Type B pancreatic cell (in vitro differentiated cells): ENCODE measurements around the gene CCDC102A. TPM values are rescaled to one million over a fixed set of nuclear protein-coding genes. Genes with fewer than 3 reads are reported as not detected.

ENCODE experiments used
- DNase-seq: peaks from one replicate; pipeline ENCODE4 v3.0.0; 2021; ENCODE audit warnings: mixed read lengths; ENCODE audit not compliant: unreplicated experiment; ENCODE audit errors: extremely low spot score
- H3K27ac Mint-ChIP-seq: 2 replicates; pipeline ENCODE4 v1.8.0; 2021; ENCODE audit warnings: mild to moderate bottlenecking, mixed read lengths
- H3K27me3 Mint-ChIP-seq: 2 replicates; pipeline ENCODE4 v1.8.0; 2021; ENCODE audit warnings: mixed read lengths
- H3K36me3 Mint-ChIP-seq: 2 replicates; pipeline ENCODE4 v1.8.0; 2021; ENCODE audit warnings: mixed read lengths
- H3K4me1 Mint-ChIP-seq: one replicate; pipeline ENCODE4 v1.8.0; 2021; ENCODE audit warnings: mixed read lengths; ENCODE audit not compliant: unreplicated experiment
- H3K4me3 Mint-ChIP-seq: 2 replicates; pipeline ENCODE4 v1.8.0; 2021; ENCODE audit warnings: mild to moderate bottlenecking, mixed read lengths
- H3K9me3 Mint-ChIP-seq: 2 replicates; pipeline ENCODE4 v1.8.0; 2021; ENCODE audit warnings: mixed read lengths
- total RNA-seq: library from RNA; stranded (reverse); gene quantifications from 2 replicates; pipeline ENCODE4 v1.2.1, GENCODE V29; 2021; ENCODE audit warnings: low replicate concordance
- TF ChIP-seq, protein P1 (sequence below): fragments of 200-600 bp; sonication (generic); conservative IDR thresholded peaks from 2 replicates; pipeline ENCODE4 v1.5.0; 2021; ENCODE audit warnings: antibody characterized with exemption, mild to moderate bottlenecking

CCDC102A gene
- total RNA-seq, 1 donor from 2014 or later = 14.4 TPM

DNA sequence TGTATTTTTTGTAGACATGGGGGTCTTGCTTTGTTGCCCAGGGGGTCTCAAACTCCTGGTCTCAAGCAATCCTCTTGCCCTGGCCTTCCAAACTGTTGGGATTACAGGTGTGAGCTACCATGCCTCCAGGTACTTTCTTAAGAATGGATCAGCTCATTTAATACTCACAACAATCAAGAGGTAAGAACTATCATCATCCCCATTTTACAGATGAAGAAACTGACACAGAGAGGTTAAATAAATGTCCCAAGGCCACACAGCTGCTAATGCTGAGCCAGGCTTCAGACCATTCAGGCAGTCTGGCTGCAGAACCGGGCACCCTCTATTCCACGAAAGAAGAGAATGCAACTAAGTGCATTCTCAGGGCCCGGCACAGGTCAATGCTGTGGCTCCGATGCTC is 22.0 kb downstream of the CCDC102A start:
- Mint-ChIP-seq H3K4me3 (no peak overlapping the region), H3K36me3 (peaks cover 11% of the 10 kb centered on the region), H3K27ac (no peak overlapping the region), H3K4me1 (peaks cover 34% of the 10 kb centered on the region), H3K9me3 (no peaks in the 10 kb centered on the region), H3K27me3 (no peaks in the 10 kb centered on the region)
- DNase-seq = no peak
- TF ChIP-seq, protein P1, sequence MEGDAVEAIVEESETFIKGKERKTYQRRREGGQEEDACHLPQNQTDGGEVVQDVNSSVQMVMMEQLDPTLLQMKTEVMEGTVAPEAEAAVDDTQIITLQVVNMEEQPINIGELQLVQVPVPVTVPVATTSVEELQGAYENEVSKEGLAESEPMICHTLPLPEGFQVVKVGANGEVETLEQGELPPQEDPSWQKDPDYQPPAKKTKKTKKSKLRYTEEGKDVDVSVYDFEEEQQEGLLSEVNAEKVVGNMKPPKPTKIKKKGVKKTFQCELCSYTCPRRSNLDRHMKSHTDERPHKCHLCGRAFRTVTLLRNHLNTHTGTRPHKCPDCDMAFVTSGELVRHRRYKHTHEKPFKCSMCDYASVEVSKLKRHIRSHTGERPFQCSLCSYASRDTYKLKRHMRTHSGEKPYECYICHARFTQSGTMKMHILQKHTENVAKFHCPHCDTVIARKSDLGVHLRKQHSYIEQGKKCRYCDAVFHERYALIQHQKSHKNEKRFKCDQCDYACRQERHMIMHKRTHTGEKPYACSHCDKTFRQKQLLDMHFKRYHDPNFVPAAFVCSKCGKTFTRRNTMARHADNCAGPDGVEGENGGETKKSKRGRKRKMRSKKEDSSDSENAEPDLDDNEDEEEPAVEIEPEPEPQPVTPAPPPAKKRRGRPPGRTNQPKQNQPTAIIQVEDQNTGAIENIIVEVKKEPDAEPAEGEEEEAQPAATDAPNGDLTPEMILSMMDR = no peak

DNA sequence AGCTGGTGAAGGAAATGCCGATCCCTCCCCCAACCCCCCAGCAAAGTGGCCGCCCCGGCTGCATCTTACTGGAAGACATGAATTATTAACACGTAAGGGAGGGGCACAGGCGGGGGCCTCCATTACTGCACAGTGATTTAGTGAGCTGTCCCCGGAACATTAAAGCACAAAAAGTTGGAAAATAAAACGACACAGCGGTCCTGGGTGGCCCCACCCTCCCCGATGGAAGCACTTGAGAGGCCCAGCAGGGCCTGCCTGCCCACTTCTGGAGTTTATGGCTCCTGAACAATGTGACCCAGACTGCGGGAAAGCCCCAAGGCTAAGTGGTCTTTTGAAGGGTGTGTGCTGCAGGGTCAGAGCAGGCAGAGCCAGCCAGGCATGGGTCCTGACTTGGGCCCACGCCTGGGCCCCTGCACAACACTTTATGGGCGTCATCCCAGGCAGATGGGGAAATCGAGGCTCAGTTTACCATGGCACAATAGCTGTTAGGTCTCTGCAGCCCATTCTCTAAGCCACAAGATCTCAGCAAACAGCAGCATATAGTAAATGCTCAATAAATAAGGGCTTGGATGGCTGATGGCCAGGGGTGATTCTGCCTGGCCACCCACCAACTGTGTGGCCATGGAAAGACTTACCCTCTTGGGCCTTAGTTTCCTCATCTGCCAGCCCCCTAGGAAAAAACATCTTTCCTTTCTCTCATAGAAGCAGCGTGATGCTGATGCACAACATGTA is 22.8 kb downstream of the CCDC102A start:
- Mint-ChIP-seq H3K27ac (peak overlapping the region; percentile 80), H3K36me3 (peaks cover 8% of the 10 kb centered on the region), H3K4me3 (peak overlapping the region; percentile 65), H3K9me3 (no peaks in the 10 kb centered on the region), H3K4me1 (peaks cover 39% of the 10 kb centered on the region), H3K27me3 (no peaks in the 10 kb centered on the region)
- TF ChIP-seq, protein P1 = no peak
- DNase-seq = no peak

DNA sequence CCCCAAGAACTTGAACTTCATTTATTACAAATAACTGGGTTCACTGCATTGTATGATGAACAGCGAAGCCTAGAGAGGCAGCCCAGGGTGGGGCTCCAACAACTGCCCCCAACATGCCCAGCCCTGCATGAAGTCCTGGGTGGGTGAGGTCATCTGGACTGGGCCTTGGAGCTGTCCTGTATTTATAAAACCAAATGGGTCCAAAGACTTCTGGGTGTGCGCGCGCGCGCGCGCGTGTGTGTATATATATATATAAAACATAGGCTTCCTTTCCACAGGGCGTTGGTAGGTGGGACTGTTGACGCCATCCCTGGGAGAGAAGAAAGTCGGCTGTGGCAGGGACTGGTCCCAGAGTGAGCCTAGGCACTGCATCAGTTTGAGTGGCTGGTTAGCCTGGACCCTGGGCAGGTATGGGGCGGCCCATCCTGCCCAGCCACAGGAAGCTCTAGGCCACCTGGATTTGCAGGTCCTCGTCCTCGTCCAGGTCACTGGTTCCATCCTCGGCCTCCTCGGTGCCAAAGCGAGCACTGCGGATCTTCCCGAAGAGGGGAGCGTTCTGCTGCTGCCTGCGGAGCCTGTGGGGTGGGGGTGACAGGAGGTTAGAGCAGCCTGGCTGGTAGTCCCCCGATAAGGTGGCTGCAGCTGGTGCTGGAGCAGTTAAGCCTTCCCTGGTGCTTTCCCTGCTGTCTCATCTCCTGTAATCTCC is 23.9 kb downstream of the CCDC102A start:
- DNase-seq = no peak
- Mint-ChIP-seq H3K27ac (peak overlapping the region; percentile 80), H3K4me1 (peaks cover 47% of the 10 kb centered on the region)

DNA sequence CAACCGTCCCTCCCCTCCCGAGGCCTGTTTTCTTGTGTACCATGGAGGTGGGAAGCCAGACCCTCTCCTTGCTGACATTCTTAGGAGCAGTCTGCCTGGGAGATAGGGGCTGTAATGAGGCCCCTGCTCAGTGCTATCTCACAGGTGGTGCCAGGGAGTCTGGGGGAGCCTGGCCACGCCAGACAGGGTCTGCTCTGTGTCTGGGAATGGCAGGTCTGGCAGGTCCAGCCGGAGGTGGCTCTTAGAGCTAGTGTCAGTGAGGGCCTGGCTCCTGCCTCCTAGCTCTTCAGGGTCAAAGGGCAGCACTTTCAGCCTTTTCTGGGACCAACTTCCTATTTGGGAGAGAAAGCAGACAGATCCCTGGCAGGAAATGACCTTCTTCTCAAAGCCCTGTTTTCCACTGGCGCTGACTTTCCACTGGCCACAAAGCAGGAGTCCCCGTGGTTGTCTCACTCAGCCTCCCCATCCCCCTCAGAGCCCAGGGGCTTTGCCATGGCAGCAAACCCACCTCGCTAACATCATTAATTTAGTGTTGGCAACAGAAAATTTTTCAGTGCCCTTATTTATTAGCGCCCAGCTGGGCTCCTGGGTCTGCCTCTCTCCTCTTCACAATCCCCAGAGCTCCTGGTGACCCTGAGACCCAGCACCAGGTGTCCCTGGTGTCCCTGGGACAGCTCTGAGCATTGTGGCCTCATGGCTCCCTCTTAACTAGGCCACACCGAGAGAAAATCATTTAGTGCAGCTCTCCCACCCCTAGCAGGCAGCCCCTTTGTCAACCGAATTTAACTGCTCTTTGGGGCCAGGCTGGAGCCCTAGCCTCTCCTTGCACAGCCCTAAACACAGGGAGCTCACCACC is 26.1 kb downstream of the CCDC102A start:
- H3K36me3 Mint-ChIP-seq = peaks cover under 1% of the 10 kb centered on the region
- TF ChIP-seq, protein P1 = no peak
- no peaks in the 10 kb centered on the region for H3K27me3 Mint-ChIP-seq
- H3K27ac Mint-ChIP-seq = no peak overlapping the region
- peaks cover 53% of the 10 kb centered on the region for H3K4me1 Mint-ChIP-seq
- H3K4me3 Mint-ChIP-seq = no peak overlapping the region
- no peaks in the 10 kb centered on the region for H3K9me3 Mint-ChIP-seq
- no peak for DNase-seq

More for the DNA sequence above, 23.9 kb downstream of the CCDC102A start:
- H3K4me3 Mint-ChIP-seq = no peak overlapping the region
- peaks cover 8% of the 10 kb centered on the region for H3K36me3 Mint-ChIP-seq
- no peaks in the 10 kb centered on the region for H3K9me3 Mint-ChIP-seq
- TF ChIP-seq, protein P1 = no peak
- no peaks in the 10 kb centered on the region for H3K27me3 Mint-ChIP-seq

DNA sequence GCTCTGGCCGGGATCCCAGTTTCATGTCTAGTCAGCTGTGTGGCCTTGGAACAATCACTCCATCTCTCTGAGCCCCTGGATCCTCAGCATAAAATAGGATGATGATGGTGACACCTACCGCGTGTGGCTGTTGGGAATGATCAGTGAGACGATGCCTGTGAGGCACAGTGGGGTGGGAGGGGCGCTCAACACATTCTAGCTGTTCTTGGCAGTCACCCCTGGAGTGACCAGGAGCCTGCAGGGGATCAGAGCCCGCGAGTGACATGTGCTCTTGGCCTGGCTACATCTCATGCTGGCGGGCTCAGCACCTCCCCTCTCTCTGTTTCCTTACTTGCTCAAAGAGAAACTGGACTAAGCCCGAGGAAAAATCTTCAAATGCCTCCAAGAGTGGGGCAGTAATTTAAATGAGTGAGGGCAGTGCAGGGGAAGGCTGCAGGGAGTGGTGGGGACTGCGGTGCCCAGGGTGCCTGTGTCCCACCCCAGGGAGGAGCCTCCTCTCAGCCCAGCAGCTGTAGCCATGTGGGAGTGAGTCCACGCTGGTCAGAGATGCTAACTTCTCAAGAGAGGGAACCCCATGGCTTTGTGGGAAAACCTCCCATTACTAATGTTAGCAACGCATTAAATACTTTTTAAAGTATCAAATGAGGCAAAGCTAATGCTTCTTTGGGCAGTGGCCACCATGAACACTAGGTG is 27.0 kb downstream of the CCDC102A start:
- H3K4me1 Mint-ChIP-seq = peaks cover 51% of the 10 kb centered on the region
- no peak overlapping the region for H3K27ac Mint-ChIP-seq

More for the DNA sequence above, 27.0 kb downstream of the CCDC102A start:
- no peaks in the 10 kb centered on the region for H3K27me3 Mint-ChIP-seq
- no peak overlapping the region for H3K4me3 Mint-ChIP-seq
- H3K36me3 Mint-ChIP-seq = no peaks in the 10 kb centered on the region
- TF ChIP-seq, protein P1 = no peak
- H3K9me3 Mint-ChIP-seq = no peaks in the 10 kb centered on the region
- no peak for DNase-seq
